ENCODE measurements around the gene DPP9.
A peak's percentile ranks its signal among the peaks of the same experiment; 100 is the strongest.

Gene DPP9

DNA sequence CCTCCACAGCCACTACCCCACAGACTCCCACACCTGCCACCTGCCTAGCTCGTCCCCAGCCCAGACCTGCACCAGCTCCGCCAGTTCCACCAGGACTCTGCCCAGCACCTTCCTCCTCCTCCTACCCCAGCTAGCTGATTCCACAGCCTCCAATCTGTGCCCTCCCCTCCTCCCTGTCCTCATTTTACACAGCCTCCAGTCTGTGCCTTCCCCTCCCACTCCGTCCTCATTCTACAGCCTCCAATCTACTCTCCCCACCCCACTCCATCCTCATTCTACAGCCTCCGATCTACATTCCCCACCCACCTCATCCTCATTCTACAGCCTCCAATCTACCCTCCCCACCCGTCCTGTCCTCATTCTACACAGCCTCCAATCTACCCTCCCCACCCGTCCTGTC is 60.8 kb downstream of the DPP9 start:
- H3K27ac Mint-ChIP-seq = peak overlapping the region; percentile 49 to 69
- ATAC-seq (replicated peaks) = no peak
- peaks cover 53% of the 10 kb centered on the region for H3K36me3 Mint-ChIP-seq (ENCODE audit: insufficient read depth)
- no peaks in the 10 kb centered on the region for H3K27me3 Mint-ChIP-seq
- no peak overlapping the region for H3K4me3 Mint-ChIP-seq
- no peaks in the 10 kb centered on the region for H3K9me3 Mint-ChIP-seq
- DNase-seq = no peak
- H3K4me1 Mint-ChIP-seq (ENCODE audit: low read depth in 2 of 2) = peaks cover 7% of the 10 kb centered on the region in 2 donors

DNA sequence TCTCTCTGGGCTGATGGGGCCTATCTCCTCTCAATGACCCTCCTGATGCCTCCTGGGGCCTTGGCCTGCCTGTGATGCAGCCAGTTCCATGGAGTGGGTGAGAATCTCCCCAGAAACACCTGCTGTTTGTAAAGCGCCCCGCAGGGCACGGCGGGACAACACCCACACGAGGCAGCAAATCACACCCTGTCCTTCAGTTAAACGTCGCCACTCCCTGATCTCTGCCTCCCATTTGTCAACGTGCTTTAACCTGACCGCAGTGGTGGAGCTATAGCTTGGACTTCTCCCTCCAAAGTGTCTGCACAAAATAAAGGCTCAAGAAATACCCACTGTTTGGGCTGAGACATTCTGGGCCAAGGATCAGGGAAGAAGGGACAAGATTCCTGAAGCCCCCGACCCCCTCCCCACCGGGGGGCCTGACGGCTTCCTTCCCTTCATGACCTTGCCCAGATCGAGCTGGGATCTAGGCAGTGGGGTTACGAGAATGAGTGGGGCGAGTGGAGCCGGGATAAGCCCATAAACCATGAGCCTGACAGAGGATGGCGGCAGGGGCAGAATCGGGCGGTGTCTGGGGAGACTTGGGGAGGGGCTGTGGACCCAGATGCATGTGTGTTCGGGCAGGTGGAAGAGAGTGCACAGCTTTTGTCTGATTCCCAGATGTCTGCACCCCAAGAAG is 61.5 kb downstream of the DPP9 start:
- H3K4me3 Mint-ChIP-seq = no peak overlapping the region
- H3K36me3 Mint-ChIP-seq (ENCODE audit: insufficient read depth) = peaks cover 49% of the 10 kb centered on the region
- peak overlapping the region; percentile 49 to 87 for H3K27ac Mint-ChIP-seq

DNA sequence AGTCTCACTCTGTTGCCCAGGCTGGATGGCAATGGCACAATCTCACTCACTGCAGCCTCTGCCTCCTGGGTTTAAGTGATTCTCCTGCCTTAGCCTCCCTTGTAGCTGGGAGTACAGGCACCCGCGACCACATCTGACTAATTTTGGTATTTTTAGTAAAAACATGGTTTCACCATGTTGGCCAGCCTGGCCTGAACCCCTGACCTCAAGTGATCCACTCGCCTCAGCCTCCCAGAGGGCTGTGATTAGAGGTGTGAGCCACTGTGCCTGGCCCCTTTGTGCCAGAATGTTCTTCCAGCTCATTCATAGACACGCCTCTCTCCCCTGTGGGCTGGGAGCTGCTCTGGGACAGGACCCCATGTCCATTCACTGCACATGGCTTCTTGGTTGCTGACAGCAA is 62.6 kb downstream of the DPP9 start:
- no peak for ATAC-seq (replicated peaks)

More for the DNA sequence above, 61.5 kb downstream of the DPP9 start:
- Mint-ChIP-seq H3K27me3 (no peaks in the 10 kb centered on the region), H3K9me3 (no peaks in the 10 kb centered on the region), H3K4me1 (ENCODE audit: low read depth in 2 of 2) (peaks cover 7% of the 10 kb centered on the region in 2 donors)
- no peak for ATAC-seq (replicated peaks)
- DNase-seq = no peak

DNA sequence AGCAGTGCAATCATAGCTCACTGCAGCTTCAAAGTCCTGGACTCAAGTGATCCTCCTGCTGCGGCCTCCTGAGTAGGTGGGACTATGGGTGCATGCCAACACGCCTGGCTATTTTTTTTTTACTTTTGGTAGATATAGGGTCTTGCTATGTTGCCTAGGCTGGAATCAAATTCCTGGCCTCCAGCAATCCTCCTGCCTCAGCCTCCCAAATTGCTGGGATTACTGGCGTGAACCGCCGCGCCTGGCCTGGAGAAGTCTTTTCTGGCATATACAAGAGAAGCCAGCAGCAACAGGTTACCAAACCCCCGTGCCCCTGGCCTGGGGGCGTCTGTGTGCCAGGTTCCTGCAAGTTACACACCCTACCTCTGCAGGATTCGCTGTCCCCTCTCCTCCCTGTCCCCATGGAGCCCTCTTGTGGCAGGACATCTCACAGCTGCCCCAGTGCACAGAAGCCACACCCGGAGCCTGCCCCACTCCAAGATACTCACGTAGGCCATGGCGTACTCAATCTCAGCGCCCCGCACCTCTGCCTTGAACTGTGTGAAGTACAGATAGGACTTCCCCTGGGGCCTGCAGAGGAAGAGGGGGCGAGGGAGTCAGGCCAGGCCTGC is 63.4 kb downstream of the DPP9 start:
- peak overlapping the region in 1 of 2 donors; percentile 87 for H3K27ac Mint-ChIP-seq
- ATAC-seq (replicated peaks) (no peak), DNase-seq (no peak)
- H3K9me3 Mint-ChIP-seq = no peaks in the 10 kb centered on the region
- peaks cover 51% of the 10 kb centered on the region for H3K36me3 Mint-ChIP-seq (ENCODE audit: insufficient read depth)
- H3K27me3 Mint-ChIP-seq = no peaks in the 10 kb centered on the region
- H3K4me3 Mint-ChIP-seq = no peak overlapping the region
- H3K4me1 Mint-ChIP-seq (ENCODE audit: low read depth in 2 of 2) = peaks cover 7% of the 10 kb centered on the region in 2 donors

More for the DNA sequence above, 62.6 kb downstream of the DPP9 start:
- no peak overlapping the region for H3K4me3 Mint-ChIP-seq
- H3K27ac Mint-ChIP-seq = peak overlapping the region; percentile 35 to 87
- peaks cover 47% of the 10 kb centered on the region for H3K36me3 Mint-ChIP-seq (ENCODE audit: insufficient read depth)
- no peak for DNase-seq
- peaks cover 7% of the 10 kb centered on the region in 2 donors for H3K4me1 Mint-ChIP-seq (ENCODE audit: low read depth in 2 of 2)
- no peaks in the 10 kb centered on the region for H3K9me3 Mint-ChIP-seq
- H3K27me3 Mint-ChIP-seq = no peaks in the 10 kb centered on the region

DNA sequence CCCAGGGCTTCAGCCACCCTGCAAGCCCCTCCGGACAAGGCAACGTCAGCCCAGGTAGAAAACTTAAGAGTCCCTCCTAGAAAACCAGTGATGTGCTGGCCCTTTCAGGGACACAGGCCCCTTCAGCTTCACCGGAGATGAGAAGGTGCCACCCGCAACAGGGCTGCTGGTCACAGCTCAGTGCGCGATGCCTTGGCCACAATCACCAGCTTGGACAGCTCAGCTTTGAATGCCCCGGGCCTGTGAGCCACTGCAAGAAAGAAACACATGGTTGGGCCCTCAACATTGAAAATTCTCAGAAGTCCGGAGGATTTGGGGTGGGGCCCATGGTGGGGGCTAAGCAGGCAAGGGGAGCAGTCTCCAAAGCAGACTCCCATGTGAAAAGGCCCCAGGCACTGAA is 65.8 kb downstream of the DPP9 start:
- no peaks in the 10 kb centered on the region for H3K9me3 Mint-ChIP-seq
- DNase-seq (no peak), ATAC-seq (replicated peaks) (no peak)
- no peaks in the 10 kb centered on the region for H3K27me3 Mint-ChIP-seq
- peaks cover 49% of the 10 kb centered on the region for H3K36me3 Mint-ChIP-seq (ENCODE audit: insufficient read depth)
- H3K4me3 Mint-ChIP-seq = no peak overlapping the region
- H3K4me1 Mint-ChIP-seq (ENCODE audit: low read depth in 2 of 2) = peaks cover 2 to 6% of the 10 kb centered on the region in 2 donors
- H3K27ac Mint-ChIP-seq = peak overlapping the region; percentile 38 to 73

DNA sequence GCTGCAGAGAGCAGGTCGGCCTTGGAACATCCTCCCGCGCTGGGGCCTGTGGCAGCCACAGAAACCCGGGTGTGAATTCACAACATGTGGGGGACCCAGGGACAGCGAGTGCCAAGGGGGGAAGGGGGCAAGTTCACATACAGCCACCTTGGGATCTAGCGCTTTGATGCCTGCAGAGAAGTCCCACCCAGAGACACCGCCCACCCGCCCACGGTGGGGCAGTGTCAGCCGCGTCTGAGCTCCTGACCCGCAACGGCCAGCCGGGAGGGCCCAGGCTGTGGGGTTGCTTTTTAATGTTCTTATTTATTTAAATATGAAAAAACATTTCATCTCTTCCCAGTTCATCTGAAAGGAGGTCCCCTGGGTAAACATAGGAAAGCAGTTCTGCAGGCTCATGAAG is 66.4 kb downstream of the DPP9 start:
- H3K9me3 Mint-ChIP-seq = no peaks in the 10 kb centered on the region
- peaks cover 53% of the 10 kb centered on the region for H3K36me3 Mint-ChIP-seq (ENCODE audit: insufficient read depth)
- ATAC-seq (replicated peaks) (no peak), DNase-seq (no peak)
- no peak overlapping the region for H3K4me3 Mint-ChIP-seq
- H3K27ac Mint-ChIP-seq = peak overlapping the region in 1 of 2 donors; percentile 38
- no peaks in the 10 kb centered on the region for H3K27me3 Mint-ChIP-seq
- H3K4me1 Mint-ChIP-seq (ENCODE audit: low read depth in 2 of 2) = peaks cover under 1 to 2% of the 10 kb centered on the region in 2 donors

DNA sequence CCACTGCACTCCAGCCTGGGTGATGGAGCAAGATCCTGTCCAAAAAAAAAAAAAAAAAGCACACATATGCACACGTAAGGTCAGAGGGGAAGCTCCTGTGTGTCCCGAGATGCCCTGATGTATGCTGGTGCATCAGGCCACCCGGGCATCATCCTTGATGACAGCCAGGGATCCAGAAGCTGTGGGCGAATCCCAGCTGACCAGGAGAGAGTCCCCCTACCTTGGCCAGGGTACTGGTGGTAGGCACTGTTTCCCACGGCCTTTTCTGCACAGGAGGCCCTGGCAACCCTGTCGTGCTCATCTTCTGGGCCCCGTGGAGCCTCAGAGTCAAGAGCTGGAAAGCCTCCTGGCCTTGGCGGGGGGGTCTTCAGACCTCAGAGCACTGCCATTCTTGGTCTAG is 67.5 kb downstream of the DPP9 start:
- H3K27ac Mint-ChIP-seq = no peak overlapping the region
- H3K36me3 Mint-ChIP-seq (ENCODE audit: insufficient read depth) = peaks cover 58% of the 10 kb centered on the region
- H3K4me1 Mint-ChIP-seq (ENCODE audit: low read depth in 2 of 2) = no peaks in the 10 kb centered on the region
- H3K9me3 Mint-ChIP-seq = no peaks in the 10 kb centered on the region
- DNase-seq (no peak), ATAC-seq (replicated peaks) (no peak)
- no peak overlapping the region for H3K4me3 Mint-ChIP-seq
- no peaks in the 10 kb centered on the region for H3K27me3 Mint-ChIP-seq

DNA sequence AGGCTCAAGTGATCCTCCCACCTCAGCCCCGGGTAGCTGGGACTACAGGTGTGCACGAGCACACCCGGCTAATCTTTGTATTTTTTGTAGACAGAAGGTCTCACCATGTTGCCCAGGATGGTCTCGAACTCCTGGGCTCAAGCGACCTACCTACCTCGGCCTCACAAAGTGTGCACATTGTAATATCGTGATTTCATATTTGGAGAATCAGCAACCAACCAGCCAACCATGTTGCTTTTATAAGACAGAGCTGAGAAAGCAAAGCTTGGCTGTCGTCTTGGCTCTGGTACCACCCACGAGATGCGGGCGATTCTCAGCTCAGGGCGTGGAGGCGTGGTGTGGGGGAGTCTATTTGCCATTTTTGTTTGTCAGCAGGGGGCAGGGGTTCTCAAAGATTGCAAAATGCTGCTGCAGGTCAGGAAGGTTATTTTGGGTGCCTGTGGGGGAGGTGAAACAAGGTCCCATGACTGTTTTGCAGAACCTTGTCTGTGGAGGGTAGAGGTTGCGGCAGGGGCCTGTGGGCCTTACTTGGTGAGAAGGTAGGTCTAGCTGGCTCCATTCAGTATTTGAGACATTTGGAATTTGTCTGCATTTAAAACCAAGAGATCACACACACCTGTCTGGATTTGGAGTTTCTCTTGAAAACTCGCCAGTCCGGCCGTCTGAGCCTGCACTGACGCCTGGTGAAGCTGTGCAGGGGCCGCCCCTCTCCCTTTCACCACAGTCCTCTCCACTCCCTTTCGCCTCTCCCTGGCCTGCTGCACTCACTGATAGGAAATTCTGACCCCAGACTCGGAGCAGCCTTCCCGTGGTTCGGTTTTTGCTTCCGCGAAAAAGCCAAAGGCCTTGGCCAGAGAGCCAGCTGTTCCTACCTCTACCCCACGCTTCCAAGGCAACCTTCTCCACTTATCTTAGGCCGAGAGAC is 68.9 kb downstream of the DPP9 start:
- Mint-ChIP-seq H3K36me3 (ENCODE audit: insufficient read depth) (peaks cover 58% of the 10 kb centered on the region), H3K27ac (peak overlapping the region; percentile 60 to 72)

DNA sequence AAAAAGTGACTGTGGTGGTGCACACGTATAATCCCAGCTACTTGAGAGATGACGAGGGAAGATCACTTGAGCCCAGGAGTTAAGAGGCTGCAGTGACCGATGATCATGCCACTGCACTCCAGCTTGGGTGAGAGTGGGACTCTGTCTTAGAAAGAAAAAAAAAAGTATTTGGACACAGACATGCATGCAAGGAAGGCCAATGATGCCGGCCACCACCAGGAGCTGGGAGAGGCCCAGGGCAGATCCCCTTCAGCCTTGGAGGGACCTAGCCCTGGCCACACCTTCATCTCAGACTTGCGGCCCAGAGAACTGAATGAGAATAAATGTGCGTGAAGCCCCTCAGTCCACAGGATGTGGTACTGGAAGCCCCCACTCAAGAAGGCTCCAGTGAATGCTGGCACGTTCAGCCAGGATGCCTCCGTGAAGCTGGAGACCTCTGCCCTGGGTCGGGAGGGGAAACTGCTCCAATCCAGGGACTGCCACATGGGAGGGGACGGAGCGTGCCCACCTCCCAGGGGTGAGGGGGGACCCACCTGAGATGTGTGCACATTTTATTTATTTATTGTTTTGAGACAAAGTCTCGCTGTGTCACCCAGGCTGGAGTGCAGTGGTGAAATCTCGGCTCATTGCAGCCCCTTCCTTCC is 69.7 kb downstream of the DPP9 start:
- Mint-ChIP-seq H3K27me3 (no peaks in the 10 kb centered on the region), H3K4me3 (no peak overlapping the region), H3K27ac (peak overlapping the region in 1 of 2 donors; percentile 72), H3K9me3 (no peaks in the 10 kb centered on the region), H3K4me1 (ENCODE audit: low read depth in 2 of 2) (peaks cover 2 to 7% of the 10 kb centered on the region in 2 donors), H3K36me3 (ENCODE audit: insufficient read depth) (peaks cover 60% of the 10 kb centered on the region)
- no peak for DNase-seq
- no peak for ATAC-seq (replicated peaks)

More for the DNA sequence above, 68.9 kb downstream of the DPP9 start:
- ATAC-seq (replicated peaks) = no peak
- Mint-ChIP-seq H3K4me1 (ENCODE audit: low read depth in 2 of 2) (peaks cover 1 to 2% of the 10 kb centered on the region in 2 donors), H3K27me3 (no peaks in the 10 kb centered on the region), H3K9me3 (no peaks in the 10 kb centered on the region), H3K4me3 (no peak overlapping the region)
- no peak for DNase-seq

DNA sequence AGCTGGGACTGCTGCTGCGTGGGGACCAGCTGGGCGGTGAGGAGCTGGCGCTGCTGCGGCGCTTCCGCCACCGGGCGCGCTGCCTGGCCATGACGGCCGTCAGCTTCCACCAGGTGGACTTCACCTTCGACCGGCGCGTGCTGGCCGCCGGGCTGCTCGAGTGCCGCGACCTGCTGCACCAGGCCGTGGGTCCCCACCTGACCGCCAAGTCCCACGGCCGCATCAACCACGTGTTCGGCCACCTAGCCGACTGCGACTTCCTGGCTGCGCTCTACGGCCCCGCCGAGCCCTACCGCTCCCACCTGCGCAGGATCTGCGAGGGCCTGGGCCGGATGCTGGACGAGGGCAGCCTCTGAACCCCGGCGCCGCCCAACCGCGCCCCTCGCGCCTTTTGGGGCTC is 71.6 kb downstream of the DPP9 start:
- H3K27me3 Mint-ChIP-seq = no peaks in the 10 kb centered on the region
- ATAC-seq (replicated peaks) (no peak), DNase-seq (no peak)
- H3K4me1 Mint-ChIP-seq (ENCODE audit: low read depth in 2 of 2) = peaks cover 5 to 7% of the 10 kb centered on the region in 2 donors
- H3K27ac Mint-ChIP-seq = no peak overlapping the region
- no peak overlapping the region for H3K4me3 Mint-ChIP-seq
- H3K9me3 Mint-ChIP-seq = no peaks in the 10 kb centered on the region
- peaks cover 50% of the 10 kb centered on the region for H3K36me3 Mint-ChIP-seq (ENCODE audit: insufficient read depth)

DNA sequence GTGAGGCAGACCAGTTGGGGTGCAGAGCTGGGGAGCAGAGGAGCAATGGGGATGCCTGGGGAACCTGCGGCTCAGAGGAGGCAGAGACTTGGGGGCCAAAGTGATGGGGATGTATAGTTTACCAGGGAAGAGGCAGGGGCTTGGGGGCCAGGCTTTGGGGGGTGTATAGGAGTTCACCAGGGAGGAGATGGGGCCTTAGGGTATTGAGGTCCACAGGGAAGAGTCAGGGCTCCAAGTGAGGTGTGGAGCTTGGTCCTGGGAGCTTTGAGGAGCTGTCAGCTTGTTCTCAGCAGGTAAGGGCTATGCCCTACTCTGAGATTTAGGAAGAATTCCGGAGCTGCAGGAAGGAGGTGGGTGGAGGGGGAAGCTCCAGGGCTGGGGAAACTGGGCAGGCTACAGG is 73.5 kb downstream of the DPP9 start:
- Mint-ChIP-seq H3K27me3 (no peaks in the 10 kb centered on the region), H3K27ac (peak overlapping the region; percentile 27 to 72), H3K36me3 (ENCODE audit: insufficient read depth) (peaks cover 37% of the 10 kb centered on the region), H3K4me1 (ENCODE audit: low read depth in 2 of 2) (peaks cover 8 to 13% of the 10 kb centered on the region in 2 donors), H3K4me3 (no peak overlapping the region), H3K9me3 (no peaks in the 10 kb centered on the region)
- DNase-seq (no peak), ATAC-seq (replicated peaks) (no peak)

DNA sequence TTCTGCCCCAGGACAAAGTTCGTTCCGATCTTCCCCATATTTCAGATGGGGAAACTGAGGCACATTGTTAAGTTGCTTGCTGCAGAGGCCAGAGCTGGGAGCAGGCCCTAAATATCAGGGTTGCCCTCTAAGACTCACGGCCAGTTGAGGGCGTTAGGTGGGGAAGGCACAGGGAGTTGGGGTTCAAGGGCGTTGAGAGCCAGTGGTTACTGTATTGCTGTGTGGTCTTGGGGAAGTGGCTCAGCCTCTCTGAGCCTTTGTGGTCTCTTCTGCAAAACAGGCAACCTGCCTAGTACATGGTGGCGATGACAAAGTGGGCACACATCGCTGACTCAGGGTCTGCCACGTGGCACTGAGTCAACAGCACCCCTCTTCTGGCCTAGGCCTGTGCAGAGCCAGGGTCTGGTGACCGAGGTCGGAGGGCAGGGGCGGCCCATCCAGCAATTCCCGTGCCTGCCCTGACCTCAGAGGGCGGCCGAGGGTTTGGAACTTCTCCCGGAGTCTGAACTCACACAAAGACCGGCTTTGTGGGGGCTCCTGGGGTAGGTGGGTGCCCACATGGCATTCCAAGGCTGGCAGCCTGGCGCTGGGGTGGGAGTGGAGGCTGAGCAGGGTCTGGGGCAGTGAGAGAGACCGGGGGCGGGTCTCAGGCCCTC is 74.1 kb downstream of the DPP9 start:
- peaks cover 8 to 13% of the 10 kb centered on the region in 2 donors for H3K4me1 Mint-ChIP-seq (ENCODE audit: low read depth in 2 of 2)
- H3K9me3 Mint-ChIP-seq = no peaks in the 10 kb centered on the region
- DNase-seq = no peak
- peaks cover 32% of the 10 kb centered on the region for H3K36me3 Mint-ChIP-seq (ENCODE audit: insufficient read depth)
- H3K4me3 Mint-ChIP-seq = no peak overlapping the region
- no peak for ATAC-seq (replicated peaks)
- H3K27me3 Mint-ChIP-seq = no peaks in the 10 kb centered on the region
- H3K27ac Mint-ChIP-seq = peak overlapping the region; percentile 27 to 72
